HK-2 (cell line): ENCODE data around the gene PPAN.

ENCODE experiments used
- DNase-seq: peaks from one replicate; pipeline ENCODE4 v3.0.0-alpha.2; 2018; ENCODE audit not compliant: unreplicated experiment

The PPAN gene

DNA sequence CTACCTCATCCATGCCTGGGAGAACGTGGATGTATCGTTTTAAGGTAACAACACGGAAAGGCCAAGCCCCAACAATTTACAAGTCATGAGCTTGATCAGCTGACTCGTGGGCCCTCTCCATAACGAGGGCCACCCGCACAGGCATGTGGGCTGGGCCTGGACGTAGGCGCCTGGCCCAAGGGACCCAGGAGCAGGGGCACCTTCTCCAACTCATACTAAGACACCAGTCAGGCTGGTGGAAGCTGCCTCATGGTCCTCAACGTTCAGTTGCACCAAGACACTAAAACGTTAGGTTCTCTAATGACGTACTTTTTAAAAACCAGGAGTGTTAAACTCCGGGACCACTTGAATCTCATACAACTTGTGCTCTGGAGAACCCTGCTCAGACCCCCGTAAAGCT is 35.3 kb downstream of the PPAN start:
- DNase-seq, result no peak

- DNase-seq, result no peak
Measured at GRCh38 chr19:10141973-10142372, 35.8 kb downstream of the PPAN start.

- DNase-seq, result no peak
Measured at GRCh38 chr19:10142701-10143375, 36.7 kb downstream of the PPAN start.

GRCh38 chr19:10143681-10144080 is 37.5 kb downstream of the PPAN start:
- no peak for DNase-seq

- no peak for DNase-seq
Measured at GRCh38 chr19:10144361-10144760, 38.2 kb downstream of the PPAN start.

- DNase-seq, result no peak
Measured at GRCh38 chr19:10145031-10145430, 38.9 kb downstream of the PPAN start.

GRCh38 chr19:10146142-10146541 is 40.0 kb downstream of the PPAN start:
- DNase-seq, result no peak

DNA sequence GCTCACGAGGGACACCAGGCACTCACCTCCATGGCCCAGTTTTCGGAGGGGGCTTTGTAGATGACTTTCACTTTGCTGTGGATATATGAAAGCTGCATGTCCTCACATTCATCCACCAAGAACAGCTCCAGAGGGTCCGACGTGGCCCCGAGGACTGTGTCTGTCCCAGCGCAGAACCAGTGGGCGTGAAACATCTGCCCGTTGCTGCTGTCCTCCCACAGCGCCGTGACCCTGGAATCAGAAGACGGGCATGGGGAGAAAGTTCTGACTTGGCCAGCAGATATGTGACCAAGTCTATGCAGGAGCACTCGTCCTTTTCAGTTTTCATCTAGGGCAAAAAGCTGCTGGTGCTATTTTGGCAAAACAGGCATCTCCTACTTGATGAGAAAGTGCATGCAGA is 43.3 kb downstream of the PPAN start:
- no peak for DNase-seq

GRCh38 chr19:10151521-10151920 is 45.4 kb downstream of the PPAN start:
- DNase-seq, result no peak

DNA sequence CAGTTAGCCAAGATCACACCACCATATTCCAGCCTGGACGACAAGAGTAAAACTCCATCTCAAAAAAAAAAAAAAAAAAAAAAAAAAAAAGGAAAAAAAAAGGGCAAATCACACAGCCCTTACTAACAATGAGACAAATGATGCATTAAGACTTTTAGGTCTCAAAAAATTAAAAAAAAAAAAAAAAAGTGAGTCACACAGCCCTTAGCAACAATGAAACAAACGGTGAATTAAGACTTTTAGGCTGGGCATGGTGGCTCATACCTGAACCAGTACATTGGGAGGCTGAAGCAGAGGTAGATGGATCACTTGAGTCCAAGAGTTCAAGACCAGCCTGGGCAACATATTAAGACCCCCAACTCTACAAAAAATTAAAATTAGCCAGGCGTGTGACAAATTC is 45.9 kb downstream of the PPAN start:
- DNase-seq, result no peak

DNA sequence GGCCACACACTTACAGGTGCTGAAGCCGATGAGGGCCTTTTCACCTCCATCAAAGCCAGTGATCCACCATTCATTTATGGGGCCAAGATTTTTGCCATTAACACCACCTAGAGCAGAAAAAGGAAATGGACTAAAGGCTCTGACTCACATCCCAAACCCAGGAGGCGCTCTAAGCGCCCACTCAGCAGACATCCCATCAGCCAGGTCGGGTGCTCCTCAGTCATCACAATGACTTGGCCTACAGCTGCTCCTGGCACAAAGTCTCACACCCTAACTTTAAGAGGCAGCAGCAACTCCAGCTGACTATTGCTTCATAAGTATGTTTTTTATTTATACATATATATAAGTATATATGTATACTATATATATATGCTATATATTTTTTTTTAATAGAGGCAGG is 49.7 kb downstream of the PPAN start:
- DNase-seq, result no peak

GRCh38 chr19:10158071-10158470 is 51.9 kb downstream of the PPAN start:
- no peak for DNase-seq

- DNase-seq, result no peak
Measured at GRCh38 chr19:10158485-10158884, 52.3 kb downstream of the PPAN start.

DNA sequence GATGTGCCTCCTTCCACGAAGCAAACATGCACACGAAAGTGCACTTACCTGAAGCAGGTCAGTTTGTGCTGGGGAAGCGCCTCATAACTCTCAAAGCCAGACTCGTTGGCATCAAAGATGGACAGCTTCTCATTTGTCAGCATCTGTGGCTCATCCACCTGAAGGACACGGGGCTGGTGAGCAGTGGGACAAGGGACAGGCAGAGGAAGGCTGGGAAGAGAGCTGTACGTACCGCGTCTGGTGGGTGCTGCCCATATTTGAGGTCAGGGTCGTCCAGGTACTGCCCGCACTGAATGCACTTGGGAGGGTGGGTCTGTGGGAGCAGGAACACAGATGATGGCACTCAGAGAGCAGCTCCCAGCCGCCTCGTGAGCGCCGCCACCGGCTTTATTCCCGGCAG is 53.4 kb downstream of the PPAN start:
- no peak for DNase-seq
